ENCODE data around the gene NKG7. TPM values are rescaled to one million over a fixed set of nuclear protein-coding genes. Genes with fewer than 3 reads are reported as not detected.

NKG7 gene, protein sequence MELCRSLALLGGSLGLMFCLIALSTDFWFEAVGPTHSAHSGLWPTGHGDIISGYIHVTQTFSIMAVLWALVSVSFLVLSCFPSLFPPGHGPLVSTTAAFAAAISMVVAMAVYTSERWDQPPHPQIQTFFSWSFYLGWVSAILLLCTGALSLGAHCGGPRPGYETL
- not detected in 2 replicates for total RNA-seq

DNA sequence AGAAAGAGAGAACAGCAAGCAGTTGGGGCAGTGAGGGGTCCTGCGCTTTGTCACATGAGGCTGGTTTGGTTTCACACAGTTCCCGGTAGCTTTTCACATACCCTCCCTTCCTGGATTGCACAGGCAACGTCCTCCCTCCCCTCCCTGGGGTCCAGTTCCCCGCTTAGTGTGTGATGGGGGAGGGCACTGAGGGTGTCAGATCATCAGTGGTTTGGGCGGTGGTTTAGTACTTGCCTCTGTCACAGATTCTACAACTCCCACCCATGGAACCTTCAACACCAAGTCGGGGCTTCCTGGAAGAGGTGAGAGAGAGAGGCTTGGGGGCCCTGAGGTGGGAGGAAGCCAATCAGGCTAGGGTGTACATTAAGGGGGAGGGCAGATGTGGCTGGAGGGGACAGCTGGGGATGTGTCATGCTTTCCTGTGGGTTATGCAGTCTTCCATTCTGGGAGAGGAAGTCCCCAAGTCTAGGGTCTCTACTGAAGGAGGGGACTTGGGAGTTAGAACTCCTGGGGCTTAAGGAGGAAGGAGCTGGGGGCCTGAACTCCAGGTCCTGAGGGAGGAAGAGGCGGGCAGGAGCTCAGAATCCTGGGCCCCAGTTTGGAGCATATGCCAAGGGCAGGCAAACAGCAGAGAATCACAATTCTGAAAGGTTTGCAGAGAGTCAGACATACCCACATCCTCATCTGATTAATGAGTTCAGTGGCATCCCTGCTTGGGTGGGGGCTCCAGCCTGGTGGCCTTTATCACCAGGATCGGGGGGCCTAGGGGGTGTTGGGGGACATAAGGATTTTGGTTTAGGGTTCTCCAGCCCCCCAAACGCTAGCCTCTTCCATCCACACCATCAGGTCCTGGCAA, at the start of gene NKG7:
TSS of gene NKG7 (minus strand) at position 6 of the 856 bp plus-strand sequence. CDS start 119 bp downstream, outside the sequence.

DNA sequence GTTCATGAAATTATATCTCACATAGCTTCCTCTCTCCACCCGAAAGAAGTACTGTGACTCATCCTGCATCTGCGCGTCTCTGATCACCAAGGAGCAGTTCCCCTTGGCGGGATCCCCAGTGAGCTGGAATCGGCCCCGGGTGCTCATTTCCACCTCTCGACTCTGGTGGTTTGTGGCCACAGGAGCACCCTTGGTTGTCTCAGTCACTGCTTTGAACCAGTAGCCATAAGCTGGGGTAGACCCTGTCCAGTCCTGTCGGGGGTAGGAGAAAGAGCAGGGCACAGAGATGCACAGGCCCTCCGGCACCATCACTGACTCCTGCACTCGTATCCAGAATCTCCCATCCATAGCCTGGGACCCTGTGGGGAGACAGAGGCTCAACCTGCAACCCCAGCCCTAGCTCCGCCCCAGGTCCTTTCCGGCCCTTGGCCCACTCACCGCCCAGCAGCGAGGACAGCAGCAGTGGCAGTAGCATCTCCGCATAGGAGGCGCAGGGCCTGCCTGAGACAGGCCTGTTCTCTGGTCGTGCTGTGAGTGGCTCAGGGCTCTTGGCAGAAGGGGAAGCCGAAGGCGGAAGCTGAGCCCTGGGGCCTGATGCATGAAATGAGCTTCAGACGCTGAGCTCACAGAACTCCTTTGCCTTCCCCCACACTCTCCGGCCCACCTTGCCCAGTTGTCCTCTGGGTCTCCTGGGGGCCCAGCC, 44.8 kb upstream of the NKG7 start, which contains the start of gene SIGLEC10:
TSS of gene SIGLEC10 (minus strand) at position 536 of the 703 bp plus-strand sequence. CDS start at position 475, 61 bp downstream.

DNA sequence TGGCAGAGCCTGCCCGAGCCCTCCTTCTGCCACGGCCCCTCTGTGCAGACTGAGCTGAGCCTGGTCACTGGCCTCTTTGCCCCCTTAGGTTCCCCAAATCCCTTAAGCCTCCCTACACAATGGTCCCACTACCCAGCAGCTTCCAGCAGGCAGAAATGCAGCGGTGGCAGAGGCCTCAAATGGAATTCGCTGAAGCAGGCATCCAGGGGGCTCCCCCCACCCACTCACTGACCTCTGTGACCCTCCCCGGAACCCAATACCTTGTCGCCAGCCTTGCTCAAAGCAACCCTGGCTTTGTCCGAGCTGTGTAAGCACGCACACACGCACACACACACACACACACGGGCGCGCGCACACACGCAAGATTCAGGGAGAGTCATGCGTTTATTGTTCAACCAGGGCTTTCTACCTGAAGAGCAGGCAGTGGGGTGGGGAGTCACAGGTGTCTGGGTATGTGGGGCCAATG, 15.5 kb upstream of the NKG7 start, which contains the start of gene LIM2:
TSS of gene LIM2 (minus strand) at position 51 of the 466 bp plus-strand sequence. CDS start 531 bp downstream, outside the sequence.

DNA sequence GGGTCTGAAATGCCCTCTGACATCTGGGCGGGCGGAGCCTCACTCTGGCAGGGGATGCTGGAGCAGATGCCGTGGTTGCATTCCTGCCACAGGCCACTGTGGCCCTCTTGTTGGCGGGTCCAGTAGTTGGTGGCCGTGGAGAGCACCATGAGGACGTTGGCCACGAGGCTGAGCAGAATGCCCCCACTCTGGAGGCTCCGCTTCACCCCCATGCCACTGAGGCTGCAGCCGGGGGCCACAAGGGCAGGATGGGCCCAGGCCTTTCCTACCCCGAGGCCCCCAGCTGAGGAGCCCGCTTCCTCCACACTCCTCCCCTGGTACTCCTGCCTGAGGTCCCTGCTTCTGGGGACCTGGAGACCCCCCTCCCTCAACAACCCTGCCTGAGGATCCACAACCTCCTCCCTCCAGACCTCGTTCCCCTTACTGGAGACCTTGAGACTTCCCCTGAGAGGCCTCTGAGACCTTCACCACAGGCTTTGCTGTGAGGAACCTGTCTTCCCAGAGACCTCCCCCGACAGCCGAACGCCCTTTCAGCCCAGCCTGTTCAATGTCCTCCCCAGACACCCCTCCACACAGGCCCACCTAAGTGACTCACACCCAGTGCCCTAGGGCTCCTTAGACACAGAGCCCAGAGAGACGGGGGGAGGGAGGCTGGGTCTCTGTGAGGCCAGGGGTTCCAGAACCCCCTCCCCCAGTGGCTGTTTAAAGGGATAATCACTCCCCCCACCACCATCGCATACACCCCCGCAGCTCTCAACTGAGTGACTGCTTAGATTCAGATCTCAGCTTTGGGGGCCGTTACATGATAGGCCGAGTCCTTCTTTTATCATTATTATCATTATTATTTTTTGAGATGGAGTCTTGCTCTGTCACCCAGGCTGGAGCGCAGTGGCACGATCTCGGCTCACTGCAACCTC, 3.8 kb downstream of the NKG7 start, which contains the start of gene CLDND2:
TSS of gene CLDND2 (minus strand) at position 638 of the 917 bp plus-strand sequence. CDS start at position 212, 426 bp downstream.

DNA sequence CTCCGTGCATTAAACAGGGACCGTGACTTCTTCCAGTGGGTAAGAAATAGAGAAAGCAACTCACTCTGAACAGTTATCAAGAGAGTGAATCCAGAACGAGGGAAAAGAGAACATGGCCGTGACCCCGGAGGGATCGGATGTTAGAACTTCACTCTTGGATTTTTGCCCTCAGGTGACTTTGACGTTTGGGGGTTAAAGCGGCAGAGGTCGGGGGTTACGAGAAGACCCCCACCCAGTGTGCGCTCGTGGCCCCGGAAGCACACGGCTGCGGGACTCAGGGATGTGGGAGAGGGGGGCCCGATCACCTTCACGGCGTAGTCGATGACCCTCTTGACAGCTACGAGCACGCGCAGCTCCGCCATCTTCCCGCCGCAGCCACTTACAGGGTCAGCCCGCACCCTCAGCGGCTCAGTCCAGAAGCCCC, 6.5 kb downstream of the NKG7 start, which contains the start of gene ETFB:
TSS of gene ETFB (minus strand) at position 424 of the 424 bp plus-strand sequence. CDS start at position 362, 62 bp downstream.

DNA sequence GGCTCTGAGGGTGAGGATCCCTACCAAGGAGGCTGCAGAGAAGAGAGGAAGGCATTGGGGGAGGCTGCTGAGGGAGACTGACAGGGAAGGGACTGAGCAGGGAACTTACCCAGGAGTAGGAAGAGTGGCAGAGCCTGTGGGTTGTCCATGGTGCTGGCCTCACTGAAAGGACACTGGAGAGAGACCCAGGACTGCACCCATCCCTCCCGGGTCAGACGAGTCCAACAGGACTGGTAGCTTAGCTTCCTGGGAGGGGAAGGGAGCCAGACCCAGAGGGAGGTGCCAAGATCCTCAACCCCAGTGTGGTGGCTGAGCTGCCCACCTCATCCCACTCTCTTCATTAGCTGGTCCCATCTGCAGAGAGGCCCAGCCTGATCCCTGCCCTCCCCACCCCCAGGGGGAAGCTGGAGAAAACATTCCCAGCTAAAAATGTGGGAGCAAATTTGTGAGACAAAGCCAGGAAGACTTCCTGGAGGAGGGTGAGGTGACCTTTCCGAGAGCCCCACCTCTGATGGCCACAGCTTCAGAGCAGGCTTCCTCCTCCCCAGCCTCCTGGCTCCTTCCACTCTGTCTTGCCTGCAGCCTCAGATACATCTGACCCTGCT, 30.4 kb downstream of the NKG7 start, which contains the start of gene VSIG10L:
TSS of gene VSIG10L (minus strand) at position 164 of the 605 bp plus-strand sequence. CDS start at position 149, 15 bp downstream.

Other genes with a start within 250 kb of the NKG7 start
- not detected in 2 replicates for gene SIGLEC9, start 247.7 kb downstream of the NKG7 start, total RNA-seq
- not detected in 2 replicates for gene SIGLEC7, start 230.4 kb downstream of the NKG7 start, total RNA-seq
- not detected in 2 replicates for gene CD33, start 147.6 kb downstream of the NKG7 start, total RNA-seq
- gene SIGLECL1, start 121.6 kb downstream of the NKG7 start, total RNA-seq = not detected in 2 replicates
- 0.44 and 0.62 TPM in 2 replicates for gene IGLON5, start 61.0 kb downstream of the NKG7 start, total RNA-seq
- 0.31 and 0.98 TPM in 2 replicates for gene VSIG10L, start 30.5 kb downstream of the NKG7 start, total RNA-seq
- gene ETFB, start 6.3 kb downstream of the NKG7 start, total RNA-seq = 183 and 207 TPM in 2 replicates
- gene CLDND2, start 3.7 kb downstream of the NKG7 start, total RNA-seq = not detected in 2 replicates
- gene LIM2, start 15.3 kb upstream of the NKG7 start, total RNA-seq = not detected in 2 replicates
- 0.20 TPM in 1 of 2 replicates, not detected in the other for gene C19orf84, start 17.9 kb upstream of the NKG7 start, total RNA-seq
- not detected in 2 replicates for gene SIGLEC10, start 45.0 kb upstream of the NKG7 start, total RNA-seq
- gene SIGLEC8, start 85.8 kb upstream of the NKG7 start, total RNA-seq = not detected in 2 replicates
- not detected in 2 replicates for gene CEACAM18, start 105.9 kb upstream of the NKG7 start, total RNA-seq
- not detected in 2 replicates for gene SIGLEC12, start 129.1 kb upstream of the NKG7 start, total RNA-seq
- not detected in 2 replicates for gene SIGLEC6, start 159.0 kb upstream of the NKG7 start, total RNA-seq
- 4.3 and 6.6 TPM in 2 replicates for gene ZNF175, start 198.6 kb upstream of the NKG7 start, total RNA-seq

Measured in cardiac ventricle fibroblast (primary cell).